H1 (cell line): Measurements from ENCODE around the gene EFNA3. TPM values are rescaled to one million over a fixed set of nuclear protein-coding genes. Genes with fewer than 3 reads are reported as not detected.

Experiments used
- ASH2L ChIP-seq: fragments of 200-600, 300-600 bp; sonication (generic); IDR thresholded peaks from one replicate; pipeline ENCODE4 v1.7.1; 2017; ENCODE audit warnings: low read length
- CBX8 ChIP-seq: fragments of 300-800, 300-1000 bp; sonication (generic); IDR thresholded peaks from 2 replicates; pipeline ENCODE4 v1.7.1; 2016; ENCODE audit warnings: low read depth, low read length, borderline replicate concordance
- CEBPB ChIP-seq: IDR thresholded peaks from 2 replicates; pipeline ENCODE4 v1.6.1; 2012; ENCODE audit warnings: low read depth, low read length
- CREB1 ChIP-seq: IDR thresholded peaks from 2 replicates; pipeline ENCODE4 v1.6.1; 2012; ENCODE audit warnings: inconsistent platforms
- CTBP2 ChIP-seq: IDR thresholded peaks from 2 replicates; pipeline ENCODE4 v1.7.0; 2011; ENCODE audit warnings: borderline replicate concordance, mild to moderate bottlenecking, moderate library complexity, mixed read lengths, low read length; ENCODE audit not compliant: insufficient read depth, insufficient read length
- E2F6 ChIP-seq: IDR thresholded peaks from 2 replicates; pipeline ENCODE4 v1.6.1; 2012; ENCODE audit warnings: inconsistent platforms
- GTF2F1 ChIP-seq: IDR thresholded peaks from 2 replicates; pipeline ENCODE4 v1.6.1; 2012; ENCODE audit warnings: low read depth, low read length, improper control_type of control experiment, borderline replicate concordance
- HDAC6 ChIP-seq: IDR thresholded peaks from one replicate; pipeline ENCODE4 v1.7.1; 2012; ENCODE audit warnings: low read depth, mild to moderate bottlenecking, inconsistent platforms, low read length, moderate library complexity
- JUN ChIP-seq: IDR thresholded peaks from 2 replicates; pipeline ENCODE4 v1.6.1; 2011; ENCODE audit warnings: low read depth, mild to moderate bottlenecking, improper control_type of control experiment, low read length
- KDM4A ChIP-seq: IDR thresholded peaks from one replicate; pipeline ENCODE4 v1.7.1; 2012; ENCODE audit warnings: low read depth, mild to moderate bottlenecking, moderate library complexity, low read length, inconsistent platforms; ENCODE audit not compliant: severe bottlenecking
- KDM5A ChIP-seq: fragments of 200-600 bp; IDR thresholded peaks from 2 replicates; pipeline ENCODE4 v1.7.1; 2012; ENCODE audit warnings: mild to moderate bottlenecking, low read length, inconsistent platforms, mixed read lengths
- MAFK ChIP-seq: IDR thresholded peaks from 2 replicates; pipeline ENCODE4 v1.6.1; 2012; ENCODE audit warnings: low read depth, mild to moderate bottlenecking, improper control_type of control experiment, low read length
- RBBP5 ChIP-seq: IDR thresholded peaks from 2 replicates; pipeline ENCODE4 v1.7.1; 2012; ENCODE audit warnings: low read depth, mild to moderate bottlenecking, inconsistent platforms, low read length, moderate library complexity, borderline replicate concordance
- SAP30 ChIP-seq: fragments of 300-600 bp; sonication (generic); IDR thresholded peaks from 2 replicates; pipeline ENCODE4 v1.7.1; 2012; ENCODE audit warnings: low read length, moderate library complexity, mild to moderate bottlenecking, inconsistent platforms; ENCODE audit not compliant: insufficient read depth, insufficient replicate concordance
- SIN3A ChIP-seq, 2 experiments: IDR thresholded peaks in 1 of 2; conservative IDR thresholded peaks in 1 of 2; 2 replicates each; pipeline ENCODE4 v1.6.1; 2011 to 2012; ENCODE audit warnings: low read length in 2 of 2, improper control_type of control experiment in 1 of 2, low read depth in 1 of 2, mild to moderate bottlenecking in 1 of 2
- SP2 ChIP-seq: IDR thresholded peaks from 2 replicates; pipeline ENCODE4 v1.6.1; 2012; ENCODE audit warnings: mild to moderate bottlenecking, low read length, inconsistent platforms
- SP4 ChIP-seq: IDR thresholded peaks from 2 replicates; pipeline ENCODE4 v1.6.1; 2012; ENCODE audit warnings: low read length, inconsistent platforms
- SUZ12 ChIP-seq: fragments of 200-600 bp; sonication (generic); IDR thresholded peaks from 2 replicates; pipeline ENCODE4 v1.6.1; 2012; ENCODE audit warnings: mild to moderate bottlenecking, inconsistent platforms, low read length, moderate library complexity, mixed read lengths
- USF2 ChIP-seq: IDR thresholded peaks from 2 replicates; pipeline ENCODE4 v1.6.1; 2011; ENCODE audit warnings: low read length, improper control_type of control experiment
- YY1 ChIP-seq: IDR thresholded peaks from 2 replicates; pipeline ENCODE4 v1.6.1; 2011; ENCODE audit warnings: low read depth, mild to moderate bottlenecking, low read length
- polyA plus RNA-seq, 7 experiments: library from polyadenylated mRNA; depleted of rRNA in 3 of 7; stranded (reverse) in 5 of 7; unstranded in 2 of 7; fragments of >200 nt in 5 of 7; fragments of 200-250 nt in 2 of 7; gene quantifications; 1 replicate in 5 of 7; 2 replicates in 1 of 7; 4 replicates in 1 of 7; pipeline versions ENCODE4 v1.2.1 to v1.2.3, GENCODE V29; 2011 to 2013; ENCODE audit warnings: missing spikeins in 2 of 7, mixed read lengths in 2 of 7
- total RNA-seq: library from RNA; stranded (reverse); fragmentation: NEBNext Ultra II Directional; extraction: Animal tissue kit (Norgen Biotek cat#: 25700); gene quantifications from 2 replicates; pipeline ENCODE4 v1.2.1, GENCODE V29; 2021
- TF ChIP-seq, protein P1 (sequence below): IDR thresholded peaks from 2 replicates; pipeline ENCODE4 v1.6.1; 2011; ENCODE audit warnings: low read depth, mild to moderate bottlenecking, low read length; ENCODE audit not compliant: insufficient read depth

EFNA3 gene
- total and polyA plus RNA-seq, 2 of the 8 experiments (the other 6 are each of a cell fraction or from before 2014, with no cell fraction given): 10.8 to 13.8 TPM

- no peak for TF ChIP-seq MAFK
- TF ChIP-seq CEBPB: no peak
- TF ChIP-seq SIN3A (conservative IDR thresholded peaks at IDR 0.05 in 1 of 2, IDR thresholded peaks at IDR 0.05 in 1 of 2; ENCODE audit: low read depth in 1 of 2, low read length in 2 of 2): peak; percentile 59 to 87; a peak in 2 of 4 replicates
- no peak for TF ChIP-seq KDM4A
- TF ChIP-seq CTBP2: no peak
- TF ChIP-seq SP4: no peak
- no peak for TF ChIP-seq GTF2F1
- TF ChIP-seq, protein P1, sequence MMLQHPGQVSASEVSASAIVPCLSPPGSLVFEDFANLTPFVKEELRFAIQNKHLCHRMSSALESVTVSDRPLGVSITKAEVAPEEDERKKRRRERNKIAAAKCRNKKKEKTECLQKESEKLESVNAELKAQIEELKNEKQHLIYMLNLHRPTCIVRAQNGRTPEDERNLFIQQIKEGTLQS: peak; percentile 44; the same call in 1 of the 2 replicates
- TF ChIP-seq RBBP5: no peak
- no peak for TF ChIP-seq KDM5A
- no peak for TF ChIP-seq SP2
- peak; percentile 57; the same call in 1 of the 2 replicates for TF ChIP-seq USF2
- TF ChIP-seq JUN: no peak
- TF ChIP-seq CBX8: no peak
- 0 out of 2 replicates have a peak, but pooled peaks have one; percentile 12 for TF ChIP-seq YY1
- no peak for TF ChIP-seq CREB1
- TF ChIP-seq ASH2L: no peak
- TF ChIP-seq SAP30: no peak
- TF ChIP-seq E2F6: peak; percentile 46; the same call in 1 of the 2 replicates
- TF ChIP-seq SUZ12: no peak; the same call in 1 of the 2 replicates
- no peak for TF ChIP-seq HDAC6
Measured at GRCh38 chr1:155091071-155092051, 12.7 kb downstream of the EFNA3 start (continued).
